Thyroid gland (tissue), 4 donors: ENCODE data around the gene ANKRD36.
"Not testable (repeated sequence)": the region's sequence is repeated elsewhere in the genome, so short reads cannot be mapped to it uniquely, and the experiment has no call there.

ENCODE experiments used
- CTCF ChIP-seq, 6 experiments: fragments of 200-600 bp in 3 of 6; fragments of 450-650 bp in 3 of 6; sonication (generic) in 3 of 6; IDR thresholded peaks; one replicate each; pipeline ENCODE4 v1.5.1; 2016 to 2019; ENCODE audit warnings: antibody characterized with exemption in 6 of 6, mild to moderate bottlenecking in 2 of 6, inconsistent platforms in 1 of 6, moderate library complexity in 1 of 6
- POLR2A ChIP-seq, 2 donors: fragments of 450-650 bp; IDR thresholded peaks; one replicate each; pipeline ENCODE4 v1.6.1; 2017; ENCODE audit warnings: antibody characterized with exemption in 2 of 2, mild to moderate bottlenecking in 2 of 2, moderate library complexity in 1 of 2

GRCh38 chr2:97167938-97168337 lies 55.0 kb downstream of the ANKRD36 start:
- TF ChIP-seq CTCF, POLR2A (IDR thresholded peaks at IDR 0.05): not testable (repeated sequence)
